NCI-H748 treated with DMSO at 0.1 percent for 48 hours (cell line): ENCODE measurements around the gene TPO.
"Not testable (repeated sequence)": the region's sequence is repeated elsewhere in the genome, so short reads cannot be mapped to it uniquely, and the experiment has no call there.

Experiments
- DNase-seq: peaks from one replicate; lab custom pipeline; 2025; lab: John Stamatoyannopoulos, UW

Gene TPO

DNA sequence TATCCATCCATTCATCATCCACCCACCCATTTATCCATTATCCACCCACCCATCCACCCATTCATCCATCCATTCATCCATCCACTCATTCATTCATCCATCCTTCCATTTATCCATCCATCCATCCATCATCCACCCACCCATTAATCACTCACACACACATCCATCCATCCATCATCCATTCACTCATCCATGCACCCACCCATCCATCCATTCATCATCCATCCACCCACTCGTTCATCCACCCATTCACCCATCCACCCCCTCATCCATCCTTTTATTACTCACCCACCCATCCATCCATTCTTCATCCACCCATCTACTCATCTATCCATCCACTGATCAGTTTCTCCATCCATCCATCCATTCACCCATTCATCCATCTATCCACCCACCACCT, 8.1 kb upstream of the TPO start:
- DNase-seq = no peak

DNA sequence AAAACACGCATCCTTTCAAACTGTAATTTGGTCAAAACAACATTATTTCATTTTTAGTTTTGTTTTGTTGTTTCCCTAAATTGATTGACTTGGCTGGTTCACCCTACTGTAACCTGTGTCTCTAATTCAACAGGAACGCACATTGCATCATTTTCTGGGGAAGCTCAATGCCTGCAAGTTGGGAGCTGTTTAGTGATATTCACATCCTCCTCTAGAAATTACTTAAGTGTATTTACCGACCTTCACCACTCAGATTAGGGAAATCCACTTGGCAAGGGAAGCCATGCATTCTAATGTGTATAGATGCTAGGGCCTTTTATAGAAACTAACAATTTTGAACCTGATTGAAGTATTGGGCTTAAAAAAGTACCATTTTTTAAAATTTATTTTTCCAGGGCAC, 7.3 kb upstream of the TPO start:
- no peak for DNase-seq

DNA sequence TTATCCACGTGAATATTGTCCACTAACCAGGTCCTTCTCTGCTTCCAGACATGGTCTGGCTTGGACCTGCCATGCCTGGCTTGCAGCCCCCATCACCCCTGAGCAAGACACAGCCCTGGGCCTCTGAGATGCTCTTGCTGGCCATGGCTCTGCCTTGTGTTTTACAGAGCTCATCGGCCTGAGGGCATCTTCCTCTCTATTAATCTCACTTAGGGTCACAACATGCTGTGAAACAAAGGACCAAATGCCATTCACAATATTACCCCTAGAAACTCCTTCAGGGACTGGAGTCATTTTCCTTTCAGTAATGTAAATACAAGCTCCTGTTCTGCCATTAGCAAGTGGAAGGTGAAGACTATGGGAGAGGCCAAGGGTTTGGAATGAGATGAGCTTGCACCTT, 6.8 kb upstream of the TPO start:
- no peak for DNase-seq

DNA sequence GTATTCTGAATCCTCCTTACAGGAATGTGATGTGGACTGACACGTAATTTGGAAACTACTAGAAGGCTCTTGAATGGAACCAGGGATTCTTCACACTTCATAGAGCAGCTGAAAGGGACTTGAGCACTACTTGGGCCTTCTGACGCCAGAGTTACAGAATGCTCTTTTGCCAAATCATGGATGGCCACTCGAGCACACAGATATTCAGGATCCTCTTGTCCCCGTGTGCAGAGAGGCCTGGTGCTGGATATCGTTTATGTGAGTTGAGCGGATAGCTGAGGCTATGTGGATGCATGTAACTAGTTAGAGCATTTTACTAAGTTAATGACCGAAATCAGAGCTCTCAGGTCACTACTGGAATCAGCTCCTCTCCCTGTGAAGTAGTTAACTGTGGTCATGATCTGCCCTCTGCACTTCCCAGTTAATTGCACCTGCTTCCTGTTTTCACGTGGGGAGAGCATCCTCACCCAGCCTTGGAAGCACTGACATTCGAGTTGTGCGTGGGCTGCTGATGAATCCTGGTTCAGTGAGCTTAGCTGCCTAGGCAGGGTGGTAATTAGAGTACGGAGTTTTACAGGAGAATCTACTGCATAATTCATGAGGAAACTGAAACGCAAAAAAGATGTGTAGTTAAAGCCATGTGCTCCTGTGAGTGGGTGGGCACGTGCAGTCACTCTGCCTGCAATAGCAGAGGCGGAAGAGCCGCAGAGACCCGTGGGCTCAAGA, 5.2 kb upstream of the TPO start:
- DNase-seq = no peak

DNA sequence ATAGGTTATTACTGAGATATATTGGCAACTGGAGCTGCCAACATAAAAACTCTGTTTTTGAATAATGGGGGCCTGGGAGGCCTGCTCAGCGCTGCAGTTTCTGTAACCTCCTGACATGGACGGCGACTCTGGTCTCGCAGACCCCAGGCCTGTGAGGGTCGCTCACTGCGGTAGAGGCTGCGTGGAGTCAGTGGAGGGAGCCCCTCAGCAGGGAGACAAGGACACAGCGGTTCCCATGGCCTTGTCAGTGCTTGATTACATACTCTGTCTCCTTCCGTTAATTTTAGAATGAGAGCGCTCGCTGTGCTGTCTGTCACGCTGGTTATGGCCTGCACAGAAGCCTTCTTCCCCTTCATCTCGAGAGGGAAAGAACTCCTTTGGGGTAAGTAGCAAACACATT, 858 bp downstream of the TPO start:
- no peak for DNase-seq

DNA sequence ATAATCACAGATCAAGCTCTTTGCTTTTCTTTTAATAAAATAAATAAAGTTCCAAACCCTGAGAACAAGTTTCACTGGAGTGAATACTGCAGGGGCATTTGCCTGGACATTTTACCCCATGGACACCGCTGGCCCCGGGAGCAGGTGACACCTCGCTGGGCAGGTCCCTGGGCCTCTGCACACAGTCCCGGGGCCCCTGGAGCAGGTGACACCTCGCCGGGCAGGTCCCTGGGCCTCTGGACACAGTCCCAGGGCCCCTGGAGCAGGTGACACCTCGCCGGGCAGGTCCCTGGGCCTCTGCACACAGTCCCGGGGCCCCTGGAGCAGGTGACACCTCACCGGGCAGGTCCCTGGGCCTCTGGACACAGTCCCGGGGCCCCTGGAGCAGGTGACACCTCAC, 1.6 kb downstream of the TPO start:
- DNase-seq = not testable (repeated sequence)

DNA sequence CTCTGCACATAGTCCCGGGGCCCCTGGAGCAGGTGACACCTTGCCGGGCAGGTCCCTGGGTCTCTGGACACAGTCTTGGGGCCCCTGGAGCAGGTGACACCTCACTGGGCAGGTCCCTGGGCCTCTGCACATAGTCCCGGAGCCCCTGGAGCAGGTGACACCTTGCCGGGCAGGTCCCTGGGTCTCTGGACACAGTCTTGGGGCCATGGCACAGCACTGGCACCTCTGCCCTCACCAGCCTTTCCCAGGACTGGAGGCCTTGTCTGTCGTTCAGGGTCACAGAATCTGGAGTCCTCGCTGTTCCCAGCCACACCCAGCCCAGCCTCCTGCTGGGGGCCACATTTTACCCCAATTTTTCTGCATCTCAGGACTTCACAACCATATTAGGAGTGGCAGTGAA, 2.2 kb downstream of the TPO start:
- no peak for DNase-seq

DNA sequence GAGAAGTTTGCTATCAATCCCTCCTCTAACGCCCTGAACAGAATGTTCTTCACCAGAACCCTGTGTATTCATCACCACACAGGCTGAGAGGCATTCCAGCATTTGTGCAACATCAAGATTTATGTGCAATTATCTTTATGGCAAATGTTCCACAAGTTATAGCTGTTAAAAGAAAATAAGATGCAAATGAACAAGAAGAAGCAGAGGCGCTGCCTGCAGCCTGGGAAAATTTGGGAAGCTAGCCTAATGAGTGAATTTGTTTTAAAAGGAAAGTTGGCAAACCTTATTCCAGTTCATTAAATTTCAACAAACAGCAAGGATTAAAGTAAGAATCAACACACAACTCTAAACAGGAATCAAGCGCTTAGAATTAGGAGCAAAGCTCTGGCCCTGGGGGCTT, 5.3 kb downstream of the TPO start:
- DNase-seq = no peak

DNA sequence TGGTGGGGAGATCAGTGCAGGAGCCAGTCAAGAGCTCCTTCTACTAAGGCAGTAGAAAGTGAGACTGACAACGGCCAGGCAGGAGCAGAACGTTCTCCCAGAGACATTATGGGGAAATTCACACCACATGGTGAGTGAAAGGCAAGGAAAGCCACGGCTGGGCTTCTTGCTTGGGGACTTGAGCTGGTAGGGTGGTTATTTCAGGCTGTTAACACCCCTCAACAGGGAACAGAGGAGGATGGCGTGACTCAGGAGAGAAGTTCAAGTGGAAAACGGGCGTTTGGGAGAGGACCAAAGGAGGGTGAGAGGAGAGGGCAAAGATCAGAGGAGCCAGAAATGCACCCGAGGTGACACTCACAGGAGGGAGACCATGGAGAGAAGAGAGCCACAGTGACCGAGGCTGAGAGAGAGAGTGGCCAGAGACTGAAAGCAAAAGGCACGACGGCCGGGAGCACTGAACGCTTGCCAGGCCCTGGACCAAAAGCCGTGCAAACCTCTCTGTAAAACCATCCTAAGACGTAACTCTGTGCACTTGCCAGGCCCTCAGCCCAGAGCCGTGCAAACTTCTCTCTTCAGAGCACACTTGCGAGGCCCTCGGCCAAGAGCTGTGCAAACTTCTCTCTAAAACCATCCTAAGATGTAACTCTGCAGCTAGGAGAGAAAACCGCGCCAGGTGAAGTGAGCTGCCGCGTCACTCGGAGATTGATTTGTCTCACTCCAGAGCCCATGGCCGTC, 7.7 kb downstream of the TPO start:
- no peak for DNase-seq

DNA sequence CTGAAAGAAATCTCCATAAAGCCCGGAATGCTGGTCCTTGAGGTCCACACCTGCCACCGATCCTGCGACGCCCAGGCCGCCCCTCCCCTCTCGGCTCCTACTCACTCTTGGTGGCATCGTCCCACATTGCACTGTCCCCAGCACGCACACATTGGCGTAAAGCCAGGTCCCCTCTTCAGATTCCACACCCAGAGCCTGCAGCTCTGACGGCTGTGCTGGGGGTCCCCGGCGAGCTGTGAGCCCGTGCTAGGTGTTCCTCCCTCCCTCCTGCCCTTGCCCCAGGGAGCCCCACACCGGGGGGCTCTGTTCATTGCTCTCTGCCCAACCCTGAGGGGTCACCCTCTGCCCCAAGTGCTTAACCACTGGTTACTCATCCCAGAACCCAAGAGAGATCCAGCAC, 8.5 kb downstream of the TPO start:
- DNase-seq = no peak

DNA sequence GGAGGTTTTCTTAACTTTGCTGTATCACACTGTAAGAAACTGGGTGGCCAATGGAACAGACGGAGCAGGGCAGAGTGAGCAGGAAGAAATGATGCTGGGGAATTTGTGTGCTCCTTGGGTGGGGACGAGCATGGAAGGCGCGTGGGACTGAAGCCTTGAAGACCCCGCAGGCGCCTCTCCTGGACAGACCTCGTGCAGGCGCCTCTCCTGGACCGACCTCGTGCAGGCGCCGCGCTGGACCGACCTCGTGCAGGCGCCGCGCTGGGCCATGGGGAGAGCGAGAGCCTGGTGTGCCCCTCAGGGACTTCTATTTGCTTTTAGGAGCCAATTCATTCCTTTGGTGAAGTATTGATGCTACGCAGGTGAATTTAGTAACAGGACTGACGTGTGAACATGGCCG, 8.9 kb downstream of the TPO start:
- no peak for DNase-seq

DNA sequence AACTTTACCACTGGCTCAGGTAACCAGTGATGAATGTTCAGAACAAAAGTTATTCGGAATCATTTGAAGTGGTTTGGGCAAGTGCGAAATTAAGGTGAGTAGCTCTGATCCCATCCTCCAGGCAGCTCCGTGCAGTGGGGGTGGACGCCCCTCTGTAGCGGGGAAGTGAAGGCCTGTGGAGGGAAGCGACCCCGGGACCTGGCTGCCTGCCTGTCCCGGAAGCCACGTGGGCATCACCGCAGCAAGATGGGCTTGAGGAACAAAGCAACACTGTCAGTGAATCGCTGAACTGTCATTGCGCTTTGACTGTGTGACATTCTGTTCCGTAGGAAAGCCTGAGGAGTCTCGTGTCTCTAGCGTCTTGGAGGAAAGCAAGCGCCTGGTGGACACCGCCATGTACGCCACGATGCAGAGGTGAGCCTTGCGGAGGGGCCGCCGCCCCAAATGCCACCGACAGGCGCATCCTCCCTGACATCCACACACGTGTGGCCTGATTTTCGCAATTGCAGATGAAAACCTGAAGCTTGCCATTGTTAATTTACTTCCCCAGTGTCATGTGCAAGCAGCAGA, 9.5 kb downstream of the TPO start:
- DNase-seq = no peak

DNA sequence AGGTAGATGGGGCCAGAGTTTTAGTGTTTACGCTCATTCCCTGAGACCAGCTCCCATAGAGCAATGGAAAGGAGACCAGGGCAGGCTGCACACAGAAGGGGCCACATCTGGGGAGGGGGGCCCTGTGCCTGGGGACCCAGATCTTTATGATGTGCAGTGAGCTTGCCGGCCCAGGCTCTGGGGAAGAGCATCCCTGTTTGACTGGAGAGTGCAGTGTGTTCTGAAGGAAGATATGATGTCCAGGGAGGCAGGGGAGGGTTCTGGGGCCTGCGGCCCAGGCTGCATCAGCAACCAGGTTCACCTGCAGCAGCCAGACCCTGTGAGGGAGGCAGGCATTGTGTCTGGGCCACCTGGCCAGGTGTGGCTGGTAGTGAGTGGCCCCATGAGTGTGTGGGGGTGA, 13.8 kb downstream of the TPO start:
- no peak for DNase-seq

DNA sequence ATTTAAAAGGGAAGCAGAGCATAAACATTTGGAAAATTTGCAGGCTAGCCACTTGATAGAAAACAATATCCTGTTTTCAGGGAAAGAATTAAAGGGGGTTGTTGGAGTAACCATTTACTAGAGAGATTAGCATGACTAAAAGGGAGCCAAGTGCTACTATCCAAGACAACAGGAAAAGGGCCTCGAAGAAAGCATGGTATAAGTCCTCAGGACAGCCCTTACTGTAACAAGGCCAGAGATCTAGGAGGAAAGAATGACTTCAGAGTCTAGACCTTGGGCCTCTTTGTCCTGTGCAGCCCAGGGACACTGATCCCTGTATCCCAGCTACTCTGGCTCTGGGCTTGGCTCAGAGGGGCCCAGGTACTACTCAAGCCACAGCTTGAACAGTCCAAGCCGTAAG, 16.6 kb downstream of the TPO start:
- DNase-seq = no peak

DNA sequence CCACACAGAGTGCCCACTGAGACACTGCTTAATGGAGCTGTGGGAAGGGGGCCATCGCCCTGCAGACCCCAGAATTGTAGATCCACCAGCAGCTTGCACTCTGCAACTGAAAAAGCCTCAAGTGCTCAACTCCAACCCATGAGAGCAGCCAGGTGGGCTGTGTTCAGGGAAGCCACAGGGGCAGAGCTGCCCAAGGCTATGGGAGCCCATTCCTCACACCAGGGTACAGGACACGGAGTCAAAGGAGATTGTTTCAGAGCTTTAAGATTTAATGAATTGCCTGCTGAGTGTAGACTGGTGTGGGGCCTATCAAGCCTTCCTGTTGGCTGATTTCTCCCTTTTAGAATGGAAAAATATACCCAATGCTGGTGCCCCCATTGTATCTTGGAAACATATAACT, 17.2 kb downstream of the TPO start:
- no peak for DNase-seq

DNA sequence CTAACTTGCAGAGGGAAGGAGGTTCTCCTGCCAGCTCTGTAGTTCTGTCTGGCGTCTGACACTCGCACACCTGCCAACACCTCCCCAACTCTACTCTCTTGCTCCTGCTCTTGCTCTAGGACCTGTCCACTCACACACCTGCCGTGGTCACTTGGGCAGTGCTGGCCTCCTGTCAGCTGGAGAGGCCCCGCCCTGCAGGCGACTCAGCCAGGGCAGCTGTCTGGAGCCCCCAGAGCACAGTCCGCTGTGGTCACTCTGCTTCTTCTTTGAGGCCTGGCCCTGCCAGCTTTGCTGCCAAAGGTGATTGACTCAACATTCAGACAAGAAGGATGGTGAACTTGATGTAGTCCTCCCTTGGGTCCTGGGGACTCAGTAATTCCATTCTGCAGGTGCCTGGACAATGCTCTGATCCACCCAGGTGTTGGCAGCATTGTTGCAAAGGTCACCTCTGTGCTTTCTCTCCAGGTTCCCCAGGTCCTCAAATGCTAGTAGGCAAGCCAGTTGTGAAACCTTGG, 18.7 kb downstream of the TPO start:
- DNase-seq = no peak

DNA sequence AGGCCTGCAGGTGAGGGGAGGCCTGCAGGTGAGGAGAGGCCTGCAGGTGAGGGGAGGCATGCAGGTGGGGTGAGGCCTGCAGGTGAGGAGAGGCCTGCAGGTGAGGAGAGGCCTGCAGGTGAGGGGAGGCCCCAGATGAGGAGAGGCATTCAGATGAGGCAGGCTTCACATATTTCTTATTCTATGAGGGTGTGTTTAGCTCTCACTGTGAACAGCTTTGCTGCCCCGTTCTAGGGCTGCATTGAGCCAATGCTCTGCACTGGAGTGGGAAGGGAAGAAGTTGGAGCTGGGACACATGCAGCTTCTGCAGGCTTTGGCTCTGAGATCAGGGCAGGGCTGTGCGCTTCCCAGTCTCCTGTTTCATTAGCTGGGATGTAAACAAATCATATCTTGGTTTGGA, 19.5 kb downstream of the TPO start:
- no peak for DNase-seq

DNA sequence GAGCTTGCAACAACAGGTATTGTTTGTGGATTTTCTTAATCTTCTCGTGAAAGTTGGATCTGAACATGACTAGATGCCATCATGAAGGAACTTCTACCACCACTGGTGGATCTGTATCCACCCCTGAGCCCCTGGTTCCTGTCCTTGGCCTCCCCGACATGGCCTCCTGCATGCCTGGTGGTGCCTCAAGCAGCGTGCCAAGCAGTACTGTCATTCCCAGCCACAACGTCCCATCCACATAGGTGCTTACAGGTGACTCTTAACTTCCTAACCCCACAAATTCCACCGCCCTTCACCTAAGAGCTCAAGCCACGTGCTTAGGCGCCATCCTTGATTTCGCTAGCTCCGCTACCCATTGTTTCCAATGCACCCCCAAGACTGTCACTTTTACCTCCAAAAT, 23.1 kb downstream of the TPO start:
- DNase-seq = no peak

DNA sequence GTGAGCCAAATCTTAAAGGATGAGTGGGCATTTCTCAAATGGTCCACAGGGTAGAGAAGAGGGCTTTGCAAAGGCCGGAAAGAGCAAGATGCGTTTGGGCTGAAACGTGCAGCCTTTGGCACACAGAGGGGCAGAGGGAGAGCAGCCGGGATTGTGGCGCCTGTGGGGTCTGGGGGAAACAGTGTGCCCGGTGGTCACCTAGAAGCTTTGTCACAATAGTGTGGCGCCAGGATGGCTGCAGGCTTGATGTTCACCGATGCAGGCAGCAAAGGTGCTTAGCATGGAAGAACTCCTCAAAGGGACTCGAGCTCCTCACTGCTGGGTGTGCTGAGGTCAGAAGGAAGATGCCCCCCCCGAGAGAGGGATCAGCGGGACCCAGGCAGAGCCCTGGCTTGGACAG, 23.8 kb downstream of the TPO start:
- DNase-seq = no peak

DNA sequence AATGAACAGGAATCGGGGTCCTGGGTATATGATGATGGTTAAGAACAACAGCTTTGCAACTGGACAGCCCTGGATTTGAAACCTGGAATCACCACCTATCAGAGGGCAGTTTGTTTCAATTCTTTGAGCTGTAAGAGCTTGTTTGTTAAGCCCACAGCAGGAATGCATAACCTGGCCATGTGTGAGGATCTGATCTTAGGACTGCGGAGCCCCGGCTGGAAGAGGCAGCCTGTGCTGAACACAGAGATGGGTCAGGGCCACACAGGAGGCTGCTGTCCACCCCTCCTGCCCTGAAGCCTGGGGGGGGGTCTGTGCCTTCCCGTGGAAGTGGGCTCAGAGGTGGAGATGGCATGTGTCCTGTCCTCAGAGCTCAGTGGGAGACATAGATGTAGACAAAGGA, 24.3 kb downstream of the TPO start:
- DNase-seq = no peak

DNA sequence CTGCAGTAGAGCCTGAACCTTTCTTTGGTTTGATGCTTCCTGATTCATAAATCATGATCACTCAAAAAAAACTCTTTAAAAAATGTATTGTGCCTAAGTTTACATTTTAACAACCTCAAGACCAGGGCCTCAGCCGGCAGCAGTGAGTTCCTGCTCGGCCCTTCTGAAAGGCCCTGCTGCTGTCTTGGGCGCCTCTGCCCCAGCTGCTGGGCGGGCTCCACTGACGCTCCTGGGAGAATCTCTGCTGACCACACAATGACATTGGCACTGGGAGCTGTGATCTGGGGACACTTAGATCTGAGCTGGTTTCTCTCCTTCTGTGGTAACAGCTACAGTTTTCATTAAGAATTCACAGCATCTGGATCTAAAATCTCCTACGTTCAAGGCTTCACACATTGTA, 25.7 kb downstream of the TPO start:
- DNase-seq = no peak

DNA sequence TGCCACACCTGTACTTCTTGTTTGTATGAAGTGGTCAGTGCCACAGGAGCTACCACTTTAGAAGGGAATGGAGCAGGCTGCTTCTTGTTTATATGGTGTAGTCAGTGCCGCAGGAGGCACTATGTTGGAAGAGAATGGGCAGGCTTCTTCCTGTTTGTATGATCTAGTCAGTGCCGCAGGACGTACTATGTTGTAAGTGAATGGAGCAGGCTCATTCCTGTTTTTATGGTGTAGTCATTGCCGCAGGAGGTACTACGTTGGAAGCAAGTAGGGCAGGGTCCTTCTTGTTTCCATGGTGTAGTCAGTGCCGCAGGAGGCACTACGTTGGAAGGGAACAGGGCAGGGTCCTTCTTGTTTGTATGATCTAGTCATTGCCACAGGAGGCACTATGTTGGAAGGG, 27.3 kb downstream of the TPO start:
- no peak for DNase-seq

DNA sequence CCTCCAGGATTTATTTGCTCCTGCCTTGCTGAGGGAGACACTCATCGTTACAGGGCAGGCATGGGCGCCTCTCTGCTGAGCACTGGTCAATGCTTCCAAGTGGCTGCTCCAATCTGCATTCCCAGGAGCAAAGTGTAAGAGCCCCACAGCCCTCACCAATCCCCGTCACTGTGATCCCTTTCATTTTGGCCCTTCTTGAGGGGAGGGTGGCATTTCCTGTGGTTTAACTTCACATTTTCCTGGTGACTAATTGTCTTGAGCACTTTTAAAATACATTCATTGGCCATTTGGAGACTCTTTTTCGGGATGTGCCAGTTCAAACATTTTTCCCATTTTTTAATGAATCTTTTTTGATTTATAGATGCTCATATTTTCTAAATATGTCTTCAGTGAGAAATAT, 33.0 kb downstream of the TPO start:
- no peak for DNase-seq

DNA sequence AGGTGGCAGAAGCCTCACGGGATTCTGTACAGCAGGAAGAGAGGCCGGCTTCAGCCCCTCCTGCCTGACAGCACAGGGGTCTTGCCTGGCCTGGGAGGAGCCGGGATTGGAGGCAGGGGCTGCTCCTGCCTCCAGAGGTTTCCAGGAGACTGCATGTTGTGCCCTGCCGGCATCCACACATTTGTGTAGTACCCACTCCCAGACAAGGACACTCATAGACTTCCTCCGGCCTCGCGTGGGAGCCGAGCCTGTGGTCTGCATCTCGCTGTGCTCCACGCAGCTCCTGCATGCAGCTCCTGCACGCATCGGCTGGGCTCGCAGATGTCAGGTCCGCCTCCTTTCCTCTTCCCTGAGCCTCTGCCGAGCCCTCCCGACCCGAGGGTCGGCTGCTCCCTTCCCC, 34.7 kb downstream of the TPO start:
- no peak for DNase-seq
